ENCODE measurements around the gene FAM163B.
"Not testable (repeated sequence)": the region's sequence is repeated elsewhere in the genome, so short reads cannot be mapped to it uniquely, and the experiment has no call there.

The FAM163B gene

GRCh38 chr9:133578524-133579441 is 30.4 kb downstream of the FAM163B start:
- DNase-seq = no peak

- no peak for DNase-seq
Measured at GRCh38 chr9:133577737-133578112, 31.5 kb downstream of the FAM163B start.

- DNase-seq = no peak
Measured at GRCh38 chr9:133576875-133577736, 32.1 kb downstream of the FAM163B start.

- DNase-seq = no peak
Measured at GRCh38 chr9:133576031-133576874, 32.9 kb downstream of the FAM163B start.

GRCh38 chr9:133575186-133576030 is 33.8 kb downstream of the FAM163B start:
- no peak for DNase-seq

- no peak for DNase-seq
Measured at GRCh38 chr9:133574771-133575170, 34.4 kb downstream of the FAM163B start.

- no peak for DNase-seq
Measured at GRCh38 chr9:133573791-133574515, 35.2 kb downstream of the FAM163B start.

GRCh38 chr9:133572821-133573361 is 36.3 kb downstream of the FAM163B start:
- DNase-seq = peak; percentile 55

- no peak for DNase-seq
Measured at GRCh38 chr9:133571896-133572595, 37.1 kb downstream of the FAM163B start.

GRCh38 chr9:133571391-133571890 is 37.7 kb downstream of the FAM163B start:
- DNase-seq = no peak

- DNase-seq = no peak
Measured at GRCh38 chr9:133570691-133571080, 38.5 kb downstream of the FAM163B start.

GRCh38 chr9:133569891-133570690 is 39.1 kb downstream of the FAM163B start:
- peak; percentile 20 for DNase-seq

GRCh38 chr9:133569121-133569785 is 39.9 kb downstream of the FAM163B start:
- DNase-seq = no peak

- no peak for DNase-seq
Measured at GRCh38 chr9:133568186-133568585, 41.0 kb downstream of the FAM163B start.

- no peak for DNase-seq
Measured at GRCh38 chr9:133566817-133567216, 42.4 kb downstream of the FAM163B start.

- DNase-seq = no peak
Measured at GRCh38 chr9:133566382-133566781, 42.8 kb downstream of the FAM163B start.

GRCh38 chr9:133564451-133565116 is 44.6 kb downstream of the FAM163B start:
- no peak for DNase-seq

- DNase-seq = not testable (repeated sequence)
Measured at GRCh38 chr9:133563814-133564213, 45.4 kb downstream of the FAM163B start.

Data from NCI-H2029 treated with DMSO at 0.1 percent for 48 hours (cell line).